ENCODE measurements around the gene TSPAN9. TPM values are rescaled to one million over a fixed set of nuclear protein-coding genes. Genes with fewer than 3 reads are reported as not detected.

The TSPAN9 gene
- total and polyA plus RNA-seq, 4 donors = 23.0 to 72.3 (median 33.9) TPM

DNA sequence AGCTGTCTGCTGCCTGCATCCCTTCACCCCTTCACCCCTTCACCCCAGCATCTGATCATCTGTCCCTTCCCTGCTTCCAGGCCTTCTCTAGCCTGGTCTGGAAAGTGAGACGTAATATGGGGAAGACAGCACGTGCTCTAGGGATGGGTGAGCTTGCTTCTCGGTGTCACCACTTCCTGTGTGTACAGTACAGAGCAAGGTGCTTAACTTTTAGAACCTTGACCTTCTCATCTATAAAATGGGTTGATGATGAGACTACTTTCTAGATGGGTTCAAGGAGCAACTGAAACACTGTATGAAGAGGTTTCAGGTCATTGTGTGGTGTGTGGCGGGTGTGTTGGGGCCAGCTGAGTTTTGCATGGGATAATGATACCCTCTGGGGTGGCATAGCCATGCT lies 140.5 kb downstream of the TSPAN9 start:
- TF ChIP-seq, protein P1, sequence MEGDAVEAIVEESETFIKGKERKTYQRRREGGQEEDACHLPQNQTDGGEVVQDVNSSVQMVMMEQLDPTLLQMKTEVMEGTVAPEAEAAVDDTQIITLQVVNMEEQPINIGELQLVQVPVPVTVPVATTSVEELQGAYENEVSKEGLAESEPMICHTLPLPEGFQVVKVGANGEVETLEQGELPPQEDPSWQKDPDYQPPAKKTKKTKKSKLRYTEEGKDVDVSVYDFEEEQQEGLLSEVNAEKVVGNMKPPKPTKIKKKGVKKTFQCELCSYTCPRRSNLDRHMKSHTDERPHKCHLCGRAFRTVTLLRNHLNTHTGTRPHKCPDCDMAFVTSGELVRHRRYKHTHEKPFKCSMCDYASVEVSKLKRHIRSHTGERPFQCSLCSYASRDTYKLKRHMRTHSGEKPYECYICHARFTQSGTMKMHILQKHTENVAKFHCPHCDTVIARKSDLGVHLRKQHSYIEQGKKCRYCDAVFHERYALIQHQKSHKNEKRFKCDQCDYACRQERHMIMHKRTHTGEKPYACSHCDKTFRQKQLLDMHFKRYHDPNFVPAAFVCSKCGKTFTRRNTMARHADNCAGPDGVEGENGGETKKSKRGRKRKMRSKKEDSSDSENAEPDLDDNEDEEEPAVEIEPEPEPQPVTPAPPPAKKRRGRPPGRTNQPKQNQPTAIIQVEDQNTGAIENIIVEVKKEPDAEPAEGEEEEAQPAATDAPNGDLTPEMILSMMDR (IDR thresholded peaks at IDR 0.05; ENCODE audit: control extremely low read depth, extremely low read depth) = no peak
- no peaks in the 10 kb centered on the region for H3K27me3 ChIP-seq (ENCODE audit: control insufficient read depth in 3 of 3, insufficient read depth in 3 of 3, low read length in 2 of 3)
- no peak overlapping the region for H3K9ac ChIP-seq (ENCODE audit: insufficient read depth in 1 of 2, low read length in 2 of 2)
- peaks cover 0 to 11% (median 3%) of the 10 kb centered on the region in 4 donors for H3K36me3 ChIP-seq (ENCODE audit: control insufficient read depth in 4 of 4, insufficient read depth in 4 of 4, low read length in 4 of 4)
- H3K4me1 ChIP-seq (ENCODE audit: control insufficient read depth in 5 of 5, insufficient read depth in 5 of 5, low read length in 5 of 5) = peaks cover 13 to 35% (median 25%) of the 10 kb centered on the region in 5 donors
- no peak overlapping the region for H3K4me3 ChIP-seq
- no peaks in the 10 kb centered on the region for H3K9me3 ChIP-seq (ENCODE audit: control insufficient read depth in 4 of 4, insufficient read depth in 3 of 4, low read length in 3 of 4)
- WGBS, 2 donors = 63 to 80% methylated on average over 4 of the region's 4 CpGs
- DNase-seq = no peak
- no peak for ATAC-seq (ENCODE audit: insufficient read depth, low FRiP score)
- peak overlapping the region; percentile 78 to 95 for H3K27ac ChIP-seq (ENCODE audit: low read depth in 1 of 2, low read length in 1 of 2)

DNA sequence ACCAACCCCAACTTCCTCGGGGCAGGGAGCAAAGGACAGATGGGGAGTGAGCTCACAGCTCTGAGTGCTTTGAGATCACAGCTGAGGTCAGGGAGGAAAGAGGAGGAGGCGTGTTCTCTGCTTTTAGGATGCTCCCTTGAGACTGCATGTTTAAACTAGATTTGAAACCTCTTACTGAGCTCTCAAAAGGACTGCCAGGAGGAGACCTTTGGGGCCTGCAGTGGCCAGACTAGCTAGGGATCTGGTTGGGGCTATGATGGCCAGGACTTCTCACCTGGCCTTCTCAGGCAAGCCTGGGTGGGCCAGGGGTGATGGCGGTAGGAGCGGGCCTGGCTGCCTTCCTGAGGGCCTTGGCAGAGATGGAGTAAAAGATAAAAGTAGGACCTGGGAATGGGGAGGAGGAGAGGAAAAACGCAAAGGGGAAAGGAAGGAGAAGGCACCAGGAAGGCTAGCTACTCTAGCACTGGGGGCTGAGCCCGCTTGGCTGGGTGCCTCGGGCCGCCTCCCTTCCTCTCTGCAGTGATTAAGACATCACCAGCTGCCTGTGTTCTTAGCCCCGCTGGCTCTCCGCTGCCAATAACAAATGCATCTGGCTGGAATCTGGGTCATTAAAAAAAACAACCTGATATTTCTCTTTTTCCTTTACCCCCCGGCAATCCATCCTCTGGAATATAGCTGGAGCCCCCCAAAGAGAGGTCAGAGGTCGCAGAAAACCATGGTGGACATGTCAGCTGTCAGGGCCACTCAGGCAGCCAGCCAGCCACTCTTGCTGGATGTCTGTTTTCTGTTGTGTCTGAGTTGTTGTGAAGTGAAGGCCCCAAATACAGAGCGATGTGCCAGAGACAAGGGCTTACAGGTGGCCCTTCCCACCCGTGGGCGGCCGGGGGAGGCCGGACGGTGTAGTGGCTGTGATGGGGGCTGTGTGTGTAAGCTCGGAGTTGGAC lies 141.3 kb downstream of the TSPAN9 start:
- WGBS, 2 donors = 52 to 67% methylated on average over 17 to 19 of the region's 19 CpGs
- H3K27ac ChIP-seq (ENCODE audit: low read depth in 1 of 2, low read length in 1 of 2) = peak overlapping the region; percentile 77 to 95

DNA sequence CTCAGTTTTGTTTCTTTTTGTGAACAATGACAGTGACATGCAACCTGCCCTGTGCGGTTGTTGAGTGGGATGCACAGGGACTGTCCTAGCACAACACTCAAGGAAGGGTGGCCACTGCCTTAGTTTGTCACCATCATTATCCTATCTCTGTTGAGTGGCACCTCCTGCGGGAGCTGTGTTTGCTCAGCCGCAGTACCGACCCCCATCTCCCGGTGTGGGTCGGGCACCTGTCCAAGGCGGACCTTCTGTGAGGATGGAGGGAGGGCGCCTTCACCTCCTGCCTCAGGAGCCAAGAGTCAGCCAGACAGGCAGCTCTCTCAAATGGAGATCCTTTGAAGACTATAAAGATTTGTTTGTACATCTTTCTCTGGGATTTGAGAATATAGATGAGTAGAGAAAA lies 142.1 kb downstream of the TSPAN9 start:
- peak overlapping the region in 1 of 2 donors; percentile 11 for H3K9ac ChIP-seq (ENCODE audit: insufficient read depth in 1 of 2, low read length in 2 of 2)
- no peaks in the 10 kb centered on the region for H3K27me3 ChIP-seq (ENCODE audit: control insufficient read depth in 3 of 3, insufficient read depth in 3 of 3, low read length in 2 of 3)
- H3K4me3 ChIP-seq = no peak overlapping the region
- peaks cover 0 to 6% (median 2%) of the 10 kb centered on the region in 4 donors for H3K36me3 ChIP-seq (ENCODE audit: control insufficient read depth in 4 of 4, insufficient read depth in 4 of 4, low read length in 4 of 4)
- TF ChIP-seq, protein P1 (IDR thresholded peaks at IDR 0.05; ENCODE audit: control extremely low read depth, extremely low read depth) = no peak
- 78 to 89% methylated on average over 8 of the region's 8 CpGs for WGBS, 2 donors
- no peaks in the 10 kb centered on the region for H3K9me3 ChIP-seq (ENCODE audit: control insufficient read depth in 4 of 4, insufficient read depth in 3 of 4, low read length in 3 of 4)
- no peak for DNase-seq
- H3K27ac ChIP-seq (ENCODE audit: low read depth in 1 of 2, low read length in 1 of 2) = peak overlapping the region; percentile 77 to 95
- peaks cover 13 to 28% (median 21%) of the 10 kb centered on the region in 5 donors for H3K4me1 ChIP-seq (ENCODE audit: control insufficient read depth in 5 of 5, insufficient read depth in 5 of 5, low read length in 5 of 5)
- ATAC-seq (ENCODE audit: insufficient read depth, low FRiP score) = no peak

More for the DNA sequence above, 141.3 kb downstream of the TSPAN9 start:
- Histone ChIP-seq H3K36me3 (ENCODE audit: control insufficient read depth in 4 of 4, insufficient read depth in 4 of 4, low read length in 4 of 4) (peaks cover 0 to 11% (median 3%) of the 10 kb centered on the region in 4 donors), H3K4me1 (ENCODE audit: control insufficient read depth in 5 of 5, insufficient read depth in 5 of 5, low read length in 5 of 5) (peaks cover 13 to 27% (median 21%) of the 10 kb centered on the region in 5 donors), H3K4me3 (no peak overlapping the region), H3K9me3 (ENCODE audit: control insufficient read depth in 4 of 4, insufficient read depth in 3 of 4, low read length in 3 of 4) (no peaks in the 10 kb centered on the region), H3K9ac (ENCODE audit: insufficient read depth in 1 of 2, low read length in 2 of 2) (peak overlapping the region in 1 of 2 donors; percentile 13), H3K27me3 (ENCODE audit: control insufficient read depth in 3 of 3, insufficient read depth in 3 of 3, low read length in 2 of 3) (no peaks in the 10 kb centered on the region)
- ATAC-seq (ENCODE audit: insufficient read depth, low FRiP score) (peak; percentile 60), DNase-seq (peak; percentile 83 to 91 (median 84))
- TF ChIP-seq, protein P1 (IDR thresholded peaks at IDR 0.05; ENCODE audit: control extremely low read depth, extremely low read depth) = no peak
